SK-N-SH treated with all-trans-retinoic acid at 6 μM for 48 hours (cell line): Measurements from ENCODE around the gene SBF2.

Source experiments
- CSDC2 ChIP-seq: fragments of 250-450 bp; sonication (Bioruptor Pico); IDR thresholded peaks from 2 replicates; pipeline ENCODE4 v1.5.0; 2020; ENCODE audit warnings: mild to moderate bottlenecking, moderate library complexity
- PATZ1 ChIP-seq: fragments of 250-450 bp; sonication (Bioruptor Pico); IDR thresholded peaks from 2 replicates; pipeline ENCODE4 v1.8.0; 2020; ENCODE audit warnings: mild to moderate bottlenecking, moderate library complexity, borderline replicate concordance
- ZFP30 ChIP-seq: fragments of 450-650 bp; formaldehyde crosslinking; IDR thresholded peaks from 2 replicates; pipeline ENCODE4 v1.5.0; 2022; ENCODE audit warnings: mild to moderate bottlenecking, moderate library complexity

GRCh38 chr11:9853929-9854552, 440.0 kb downstream of the SBF2 start:
- TF ChIP-seq PATZ1 (no peak), ZFP30 (no peak), CSDC2 (CRISPR knock-in tag) (no peak)
